Mucosa of stomach (tissue), 1 donor: ENCODE measurements around the gene MNT.
A peak's percentile ranks its signal among the peaks of the same experiment; 100 is the strongest.

Experiments used
- H3K27me3 ChIP-seq: one replicate; pipeline ENCODE4 v1.7.0; 2013; ENCODE audit warnings: mild to moderate bottlenecking, low read length; ENCODE audit not compliant: control insufficient read depth, insufficient read depth
- H3K36me3 ChIP-seq: one replicate; pipeline ENCODE4 v1.7.0; 2013; ENCODE audit warnings: low read length; ENCODE audit not compliant: control insufficient read depth, insufficient read depth
- H3K4me1 ChIP-seq: one replicate; pipeline ENCODE4 v1.7.0; 2013; ENCODE audit warnings: mild to moderate bottlenecking, low read length; ENCODE audit not compliant: control insufficient read depth, insufficient read depth
- H3K4me3 ChIP-seq: one replicate; pipeline ENCODE4 v1.7.0; 2013; ENCODE audit warnings: low read length
- H3K9ac ChIP-seq: one replicate; pipeline ENCODE4 v1.7.0; 2013; ENCODE audit warnings: mild to moderate bottlenecking, low read length, moderate library complexity
- H3K9me3 ChIP-seq: one replicate; pipeline ENCODE4 v1.7.0; 2013; ENCODE audit warnings: mild to moderate bottlenecking, low read length, moderate library complexity; ENCODE audit not compliant: control insufficient read depth
- donor health status: Pancreatic carcinoma.

Gene MNT

GRCh38 chr17:2412561-2413021 is 11.7 kb upstream of the MNT start:
- Histone ChIP-seq H3K36me3 (no peaks in the 10 kb centered on the region), H3K9me3 (no peaks in the 10 kb centered on the region), H3K4me1 (peaks cover under 1% of the 10 kb centered on the region), H3K9ac (no peak overlapping the region), H3K4me3 (no peak overlapping the region), H3K27me3 (no peaks in the 10 kb centered on the region)

GRCh38 chr17:2410951-2411350 is 10.1 kb upstream of the MNT start:
- H3K4me1 ChIP-seq: peaks cover 17% of the 10 kb centered on the region
- H3K9ac ChIP-seq: no peak overlapping the region
- no peaks in the 10 kb centered on the region for H3K9me3 ChIP-seq
- H3K4me3 ChIP-seq: no peak overlapping the region
- no peaks in the 10 kb centered on the region for H3K36me3 ChIP-seq
- H3K27me3 ChIP-seq: no peaks in the 10 kb centered on the region

- peak overlapping the region; percentile 79 for H3K9ac ChIP-seq
- H3K27me3 ChIP-seq: no peaks in the 10 kb centered on the region
- no peaks in the 10 kb centered on the region for H3K9me3 ChIP-seq
- no peak overlapping the region for H3K4me3 ChIP-seq
- H3K36me3 ChIP-seq: no peaks in the 10 kb centered on the region
- peaks cover 55% of the 10 kb centered on the region for H3K4me1 ChIP-seq
These were observed 6.3 kb upstream of the MNT start for GRCh38 chr17:2406903-2407790.

- Histone ChIP-seq H3K4me3 (no peak overlapping the region), H3K4me1 (peaks cover 56% of the 10 kb centered on the region), H3K9ac (peak overlapping the region; percentile 79)
These were observed 5.5 kb upstream of the MNT start for GRCh38 chr17:2406271-2406902.

GRCh38 chr17:2405247-2405926 is 4.5 kb upstream of the MNT start:
- Histone ChIP-seq H3K36me3 (no peaks in the 10 kb centered on the region), H3K4me1 (peaks cover 56% of the 10 kb centered on the region), H3K27me3 (no peaks in the 10 kb centered on the region), H3K4me3 (peak overlapping the region; percentile 2), H3K9ac (no peak overlapping the region), H3K9me3 (no peaks in the 10 kb centered on the region)

More at GRCh38 chr17:2406271-2406902, 5.5 kb upstream of the MNT start:
- H3K27me3 ChIP-seq: no peaks in the 10 kb centered on the region
- no peaks in the 10 kb centered on the region for H3K9me3 ChIP-seq
- no peaks in the 10 kb centered on the region for H3K36me3 ChIP-seq

- Histone ChIP-seq H3K9me3 (no peaks in the 10 kb centered on the region), H3K9ac (no peak overlapping the region), H3K4me3 (no peak overlapping the region), H3K36me3 (no peaks in the 10 kb centered on the region), H3K27me3 (no peaks in the 10 kb centered on the region), H3K4me1 (peaks cover 67% of the 10 kb centered on the region)
These were observed 2.2 kb upstream of the MNT start for GRCh38 chr17:2403044-2403443.

- Histone ChIP-seq H3K4me1 (peaks cover 71% of the 10 kb centered on the region), H3K4me3 (peak overlapping the region; percentile 20), H3K9ac (peak overlapping the region; percentile 85), H3K27me3 (no peaks in the 10 kb centered on the region), H3K9me3 (no peaks in the 10 kb centered on the region), H3K36me3 (no peaks in the 10 kb centered on the region)
These were observed 1.7 kb upstream of the MNT start for GRCh38 chr17:2402544-2402943.

- H3K9ac ChIP-seq: peak overlapping the region; percentile 99
- H3K4me3 ChIP-seq: peak overlapping the region; percentile 77
- no peaks in the 10 kb centered on the region for H3K9me3 ChIP-seq
- H3K4me1 ChIP-seq: peaks cover 71% of the 10 kb centered on the region
- no peaks in the 10 kb centered on the region for H3K36me3 ChIP-seq
- no peaks in the 10 kb centered on the region for H3K27me3 ChIP-seq
These were observed 764 bp upstream of the MNT start for GRCh38 chr17:2401426-2402221.

- Histone ChIP-seq H3K36me3 (no peaks in the 10 kb centered on the region), H3K4me3 (peak overlapping the region; percentile 99), H3K4me1 (peaks cover 71% of the 10 kb centered on the region), H3K9ac (peak overlapping the region; percentile 99), H3K27me3 (no peaks in the 10 kb centered on the region), H3K9me3 (no peaks in the 10 kb centered on the region)
These were observed 390 bp downstream of the MNT start for GRCh38 chr17:2400474-2400866.

- no peaks in the 10 kb centered on the region for H3K9me3 ChIP-seq
- H3K36me3 ChIP-seq: no peaks in the 10 kb centered on the region
- H3K4me1 ChIP-seq: peaks cover 71% of the 10 kb centered on the region
- H3K9ac ChIP-seq: peak overlapping the region; percentile 99
- H3K27me3 ChIP-seq: no peaks in the 10 kb centered on the region
- peak overlapping the region; percentile 99 for H3K4me3 ChIP-seq
These were observed 1.0 kb downstream of the MNT start for GRCh38 chr17:2399572-2400473.
